K562 (cell line): Measurements from ENCODE around the gene VSIG10. TPM values are rescaled to one million over a fixed set of nuclear protein-coding genes. Genes with fewer than 3 reads are reported as not detected.

ENCODE experiments used
- BRF1 ChIP-seq: IDR thresholded peaks from 3 replicates; pipeline ENCODE4 v1.6.1; 2011; ENCODE audit warnings: borderline replicate concordance, mild to moderate bottlenecking; ENCODE audit not compliant: insufficient read length; ENCODE audit errors: extremely low read depth
- ETS2 ChIP-seq: IDR thresholded peaks from 2 replicates; pipeline ENCODE4 v1.6.1; 2016; ENCODE audit warnings: borderline replicate concordance, missing genetic modification characterization, mild to moderate bottlenecking, moderate library complexity, missing compliant biosample characterization; ENCODE audit not compliant: poor library complexity, severe bottlenecking
- HNRNPK ChIP-seq: fragments of 200-400 bp; formaldehyde crosslinking; IDR thresholded peaks from one replicate; pipeline ENCODE4 v1.6.1; 2018; ENCODE audit warnings: mild to moderate bottlenecking, low read depth, low read length; ENCODE audit not compliant: poor library complexity, severe bottlenecking
- NFXL1 ChIP-seq: fragments of 450-650 bp; formaldehyde crosslinking; IDR thresholded peaks from 2 replicates; pipeline ENCODE4 v1.4.0; 2021; ENCODE audit warnings: mild to moderate bottlenecking
- NR2F6 ChIP-seq: fragments of 450-650 bp; formaldehyde crosslinking; IDR thresholded peaks from 2 replicates; pipeline ENCODE4 v1.4.0; 2020; ENCODE audit warnings: mild to moderate bottlenecking
- PRMT5 ChIP-seq: sonication (generic); formaldehyde crosslinking; IDR thresholded peaks from 2 replicates; pipeline ENCODE4 v1.5.0; 2020; ENCODE audit warnings: missing genetic modification reagents
- SIX5 ChIP-seq, 2 experiments: IDR thresholded peaks; 2 replicates each; pipeline ENCODE4 v1.6.1; 2011; ENCODE audit warnings: low read length in 2 of 2, borderline replicate concordance in 1 of 2, low read depth in 1 of 2, mild to moderate bottlenecking in 1 of 2, moderate library complexity in 1 of 2; ENCODE audit not compliant: insufficient read depth in 1 of 2
- TCF7 ChIP-seq: sonication (generic); IDR thresholded peaks from 2 replicates; pipeline ENCODE4 v1.6.1; 2016; ENCODE audit warnings: antibody characterized with exemption, borderline replicate concordance
- ZNF224 ChIP-seq: sonication (generic); formaldehyde crosslinking; IDR thresholded peaks from 2 replicates; pipeline ENCODE4 v1.8.0; 2022; ENCODE audit warnings: mild to moderate bottlenecking, missing genetic modification reagents
- ZNF778 ChIP-seq: fragments of 450-650 bp; formaldehyde crosslinking; IDR thresholded peaks from 2 replicates; pipeline ENCODE4 v1.4.0; 2020; ENCODE audit warnings: mild to moderate bottlenecking, moderate library complexity
- polyA plus RNA-seq, 8 experiments: library from polyadenylated mRNA; depleted of rRNA in 4 of 8; stranded (reverse) in 5 of 8; unstranded in 3 of 8; fragments of >200 nt; fragmentation: Nextera tagmentation in 2 of 8; fragmentation: Illumina TruSeq in 1 of 8; extraction: Ambion mirVana in 2 of 8; extraction: Trizol in 1 of 8; gene quantifications; 2 replicates each; pipeline versions ENCODE4 v1.2.1 to v1.2.3, GENCODE V29; 2011 to 2014; ENCODE audit warnings: inconsistent platforms in 1 of 8, missing spikeins in 1 of 8
- total RNA-seq, 7 experiments: library from RNA; depleted of rRNA in 6 of 7; stranded (reverse); fragments of >200 nt in 6 of 7; fragmentation: Illumina TruSeq in 2 of 7; extraction: Trizol in 2 of 7; gene quantifications; 2 replicates each; pipeline versions ENCODE4 v1.2.1 to v1.2.3, GENCODE V29; 2011 to 2021; ENCODE audit warnings: low replicate concordance in 1 of 7
- TF ChIP-seq, protein P1 (sequence below): sonication (generic); formaldehyde crosslinking; IDR thresholded peaks from 2 replicates; pipeline ENCODE4 v1.8.0; 2022; ENCODE audit warnings: mild to moderate bottlenecking, missing genetic modification reagents
- TF ChIP-seq, protein P2 (sequence below): sonication (generic); formaldehyde crosslinking; IDR thresholded peaks from 2 replicates; pipeline ENCODE4 v1.8.1; 2022; ENCODE audit warnings: missing genetic modification reagents
- TF ChIP-seq, protein P3 (sequence below): fragments of 250-450 bp; sonication (Bioruptor Pico); IDR thresholded peaks from 2 replicates; pipeline ENCODE4 v1.5.0; 2020; ENCODE audit warnings: mild to moderate bottlenecking, borderline replicate concordance
- TF ChIP-seq, protein P4 (sequence below): fragments of 250-450 bp; sonication (Bioruptor Pico); IDR thresholded peaks from 2 replicates; pipeline ENCODE4 v1.9.0; 2021; ENCODE audit warnings: mild to moderate bottlenecking, inconsistent platforms
- TF ChIP-seq, protein P5 (sequence below): fragments of 250-450 bp; sonication (Bioruptor Pico); IDR thresholded peaks from 2 replicates; pipeline ENCODE4 v1.5.0; 2021

VSIG10 gene
- total and polyA plus RNA-seq, 9 of the 15 experiments (the other 6 are each of a cell fraction or from before 2014, with no cell fraction given), result 4.1 to 8.8 (median 4.7) TPM

DNA sequence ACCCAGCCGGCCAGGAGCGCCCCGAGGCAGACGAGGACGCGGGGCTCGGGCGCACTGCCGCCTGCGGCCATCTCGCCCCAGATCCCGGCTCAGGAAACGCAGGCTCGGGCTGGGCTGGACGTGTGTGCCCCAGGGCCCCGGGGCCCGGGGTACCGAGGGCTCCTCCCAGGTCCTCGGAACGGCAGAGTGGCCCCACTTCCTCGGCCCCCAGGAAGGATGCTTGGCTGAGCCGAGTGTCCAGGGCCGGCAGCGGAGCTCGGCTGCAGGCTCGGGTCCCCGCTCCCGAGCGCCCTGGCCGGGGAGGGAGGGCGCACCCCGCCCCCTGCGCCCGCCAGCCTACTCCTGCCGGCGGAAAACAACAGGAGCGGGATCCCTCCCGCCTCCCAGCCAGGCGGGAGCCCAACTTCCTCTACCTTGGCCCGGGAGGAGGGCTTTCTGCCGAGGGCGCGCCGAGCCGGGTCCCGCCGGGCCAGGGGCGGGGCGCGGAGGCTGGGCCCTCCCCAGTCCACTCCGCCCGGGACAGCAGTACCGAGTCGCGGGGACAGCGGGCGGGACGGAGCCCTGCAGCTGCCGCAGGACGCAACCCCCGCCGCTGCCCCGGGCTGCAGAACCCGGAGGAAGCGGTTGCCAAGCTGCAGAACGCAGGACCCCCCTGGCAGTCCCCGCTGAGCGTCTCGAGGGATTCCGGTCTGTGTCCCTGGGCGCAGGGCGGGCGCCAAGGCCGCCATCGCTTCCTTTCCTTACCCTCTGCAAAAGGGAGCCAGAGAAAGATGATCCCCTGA is at the start of gene VSIG10 (continued):
- TF ChIP-seq, protein P1, sequence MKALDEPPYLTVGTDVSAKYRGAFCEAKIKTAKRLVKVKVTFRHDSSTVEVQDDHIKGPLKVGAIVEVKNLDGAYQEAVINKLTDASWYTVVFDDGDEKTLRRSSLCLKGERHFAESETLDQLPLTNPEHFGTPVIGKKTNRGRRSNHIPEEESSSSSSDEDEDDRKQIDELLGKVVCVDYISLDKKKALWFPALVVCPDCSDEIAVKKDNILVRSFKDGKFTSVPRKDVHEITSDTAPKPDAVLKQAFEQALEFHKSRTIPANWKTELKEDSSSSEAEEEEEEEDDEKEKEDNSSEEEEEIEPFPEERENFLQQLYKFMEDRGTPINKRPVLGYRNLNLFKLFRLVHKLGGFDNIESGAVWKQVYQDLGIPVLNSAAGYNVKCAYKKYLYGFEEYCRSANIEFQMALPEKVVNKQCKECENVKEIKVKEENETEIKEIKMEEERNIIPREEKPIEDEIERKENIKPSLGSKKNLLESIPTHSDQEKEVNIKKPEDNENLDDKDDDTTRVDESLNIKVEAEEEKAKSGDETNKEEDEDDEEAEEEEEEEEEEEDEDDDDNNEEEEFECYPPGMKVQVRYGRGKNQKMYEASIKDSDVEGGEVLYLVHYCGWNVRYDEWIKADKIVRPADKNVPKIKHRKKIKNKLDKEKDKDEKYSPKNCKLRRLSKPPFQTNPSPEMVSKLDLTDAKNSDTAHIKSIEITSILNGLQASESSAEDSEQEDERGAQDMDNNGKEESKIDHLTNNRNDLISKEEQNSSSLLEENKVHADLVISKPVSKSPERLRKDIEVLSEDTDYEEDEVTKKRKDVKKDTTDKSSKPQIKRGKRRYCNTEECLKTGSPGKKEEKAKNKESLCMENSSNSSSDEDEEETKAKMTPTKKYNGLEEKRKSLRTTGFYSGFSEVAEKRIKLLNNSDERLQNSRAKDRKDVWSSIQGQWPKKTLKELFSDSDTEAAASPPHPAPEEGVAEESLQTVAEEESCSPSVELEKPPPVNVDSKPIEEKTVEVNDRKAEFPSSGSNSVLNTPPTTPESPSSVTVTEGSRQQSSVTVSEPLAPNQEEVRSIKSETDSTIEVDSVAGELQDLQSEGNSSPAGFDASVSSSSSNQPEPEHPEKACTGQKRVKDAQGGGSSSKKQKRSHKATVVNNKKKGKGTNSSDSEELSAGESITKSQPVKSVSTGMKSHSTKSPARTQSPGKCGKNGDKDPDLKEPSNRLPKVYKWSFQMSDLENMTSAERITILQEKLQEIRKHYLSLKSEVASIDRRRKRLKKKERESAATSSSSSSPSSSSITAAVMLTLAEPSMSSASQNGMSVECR, result peak; percentile 53; the same call in 1 of the 2 replicates
- TF ChIP-seq ETS2 (tag) (no peak), NR2F6 (CRISPR knock-in tag) (no peak), HNRNPK (no peak), NFXL1 (CRISPR knock-in tag) (no peak), BRF1 (no peak), SIX5 (IDR thresholded peaks at IDR 0.05; ENCODE audit: borderline replicate concordance in 1 of 2, insufficient read depth in 1 of 2, low read depth in 1 of 2, low read length in 2 of 2) (no peak), ZNF224 (no peak), TCF7 (no peak), ZNF778 (CRISPR knock-in tag) (no peak), PRMT5 (no peak)
- TF ChIP-seq, protein P2, sequence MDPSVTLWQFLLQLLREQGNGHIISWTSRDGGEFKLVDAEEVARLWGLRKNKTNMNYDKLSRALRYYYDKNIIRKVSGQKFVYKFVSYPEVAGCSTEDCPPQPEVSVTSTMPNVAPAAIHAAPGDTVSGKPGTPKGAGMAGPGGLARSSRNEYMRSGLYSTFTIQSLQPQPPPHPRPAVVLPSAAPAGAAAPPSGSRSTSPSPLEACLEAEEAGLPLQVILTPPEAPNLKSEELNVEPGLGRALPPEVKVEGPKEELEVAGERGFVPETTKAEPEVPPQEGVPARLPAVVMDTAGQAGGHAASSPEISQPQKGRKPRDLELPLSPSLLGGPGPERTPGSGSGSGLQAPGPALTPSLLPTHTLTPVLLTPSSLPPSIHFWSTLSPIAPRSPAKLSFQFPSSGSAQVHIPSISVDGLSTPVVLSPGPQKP (CRISPR knock-in tag), result no peak
- TF ChIP-seq, protein P3, sequence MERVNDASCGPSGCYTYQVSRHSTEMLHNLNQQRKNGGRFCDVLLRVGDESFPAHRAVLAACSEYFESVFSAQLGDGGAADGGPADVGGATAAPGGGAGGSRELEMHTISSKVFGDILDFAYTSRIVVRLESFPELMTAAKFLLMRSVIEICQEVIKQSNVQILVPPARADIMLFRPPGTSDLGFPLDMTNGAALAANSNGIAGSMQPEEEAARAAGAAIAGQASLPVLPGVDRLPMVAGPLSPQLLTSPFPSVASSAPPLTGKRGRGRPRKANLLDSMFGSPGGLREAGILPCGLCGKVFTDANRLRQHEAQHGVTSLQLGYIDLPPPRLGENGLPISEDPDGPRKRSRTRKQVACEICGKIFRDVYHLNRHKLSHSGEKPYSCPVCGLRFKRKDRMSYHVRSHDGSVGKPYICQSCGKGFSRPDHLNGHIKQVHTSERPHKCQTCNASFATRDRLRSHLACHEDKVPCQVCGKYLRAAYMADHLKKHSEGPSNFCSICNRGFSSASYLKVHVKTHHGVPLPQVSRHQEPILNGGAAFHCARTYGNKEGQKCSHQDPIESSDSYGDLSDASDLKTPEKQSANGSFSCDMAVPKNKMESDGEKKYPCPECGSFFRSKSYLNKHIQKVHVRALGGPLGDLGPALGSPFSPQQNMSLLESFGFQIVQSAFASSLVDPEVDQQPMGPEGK (CRISPR knock-in tag), result no peak
- TF ChIP-seq, protein P4, sequence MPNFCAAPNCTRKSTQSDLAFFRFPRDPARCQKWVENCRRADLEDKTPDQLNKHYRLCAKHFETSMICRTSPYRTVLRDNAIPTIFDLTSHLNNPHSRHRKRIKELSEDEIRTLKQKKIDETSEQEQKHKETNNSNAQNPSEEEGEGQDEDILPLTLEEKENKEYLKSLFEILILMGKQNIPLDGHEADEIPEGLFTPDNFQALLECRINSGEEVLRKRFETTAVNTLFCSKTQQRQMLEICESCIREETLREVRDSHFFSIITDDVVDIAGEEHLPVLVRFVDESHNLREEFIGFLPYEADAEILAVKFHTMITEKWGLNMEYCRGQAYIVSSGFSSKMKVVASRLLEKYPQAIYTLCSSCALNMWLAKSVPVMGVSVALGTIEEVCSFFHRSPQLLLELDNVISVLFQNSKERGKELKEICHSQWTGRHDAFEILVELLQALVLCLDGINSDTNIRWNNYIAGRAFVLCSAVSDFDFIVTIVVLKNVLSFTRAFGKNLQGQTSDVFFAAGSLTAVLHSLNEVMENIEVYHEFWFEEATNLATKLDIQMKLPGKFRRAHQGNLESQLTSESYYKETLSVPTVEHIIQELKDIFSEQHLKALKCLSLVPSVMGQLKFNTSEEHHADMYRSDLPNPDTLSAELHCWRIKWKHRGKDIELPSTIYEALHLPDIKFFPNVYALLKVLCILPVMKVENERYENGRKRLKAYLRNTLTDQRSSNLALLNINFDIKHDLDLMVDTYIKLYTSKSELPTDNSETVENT, result no peak
- TF ChIP-seq, protein P5, sequence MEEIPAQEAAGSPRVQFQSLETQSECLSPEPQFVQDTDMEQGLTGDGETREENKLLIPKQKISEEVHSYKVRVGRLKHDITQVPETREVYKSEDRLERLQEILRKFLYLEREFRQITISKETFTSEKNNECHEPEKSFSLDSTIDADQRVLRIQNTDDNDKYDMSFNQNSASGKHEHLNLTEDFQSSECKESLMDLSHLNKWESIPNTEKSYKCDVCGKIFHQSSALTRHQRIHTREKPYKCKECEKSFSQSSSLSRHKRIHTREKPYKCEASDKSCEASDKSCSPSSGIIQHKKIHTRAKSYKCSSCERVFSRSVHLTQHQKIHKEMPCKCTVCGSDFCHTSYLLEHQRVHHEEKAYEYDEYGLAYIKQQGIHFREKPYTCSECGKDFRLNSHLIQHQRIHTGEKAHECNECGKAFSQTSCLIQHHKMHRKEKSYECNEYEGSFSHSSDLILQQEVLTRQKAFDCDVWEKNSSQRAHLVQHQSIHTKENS (CRISPR knock-in tag), result no peak
